Fibroblast of mammary gland (primary cell): ENCODE results near the gene ITPKB.
"Not testable (repeated sequence)": the region's sequence is repeated elsewhere in the genome, so short reads cannot be mapped to it uniquely, and the experiment has no call there.

Experiments
- DNase-seq: peaks from one replicate; pipeline ENCODE4 v3.0.0-alpha.2; 2010; ENCODE audit warnings: low read depth
- H3K4me3 ChIP-seq: 2 replicates; pipeline ENCODE4 v1.5.1; 2011; ENCODE audit warnings: low read depth, mild to moderate bottlenecking, low read length, moderate library complexity; ENCODE audit not compliant: control insufficient read depth
- TF ChIP-seq, protein P1 (sequence below): conservative IDR thresholded peaks from 2 replicates; pipeline ENCODE4 v1.5.1; 2011; ENCODE audit warnings: low read depth, low read length, inconsistent platforms; ENCODE audit not compliant: control insufficient read depth, insufficient read depth

ITPKB gene

DNA sequence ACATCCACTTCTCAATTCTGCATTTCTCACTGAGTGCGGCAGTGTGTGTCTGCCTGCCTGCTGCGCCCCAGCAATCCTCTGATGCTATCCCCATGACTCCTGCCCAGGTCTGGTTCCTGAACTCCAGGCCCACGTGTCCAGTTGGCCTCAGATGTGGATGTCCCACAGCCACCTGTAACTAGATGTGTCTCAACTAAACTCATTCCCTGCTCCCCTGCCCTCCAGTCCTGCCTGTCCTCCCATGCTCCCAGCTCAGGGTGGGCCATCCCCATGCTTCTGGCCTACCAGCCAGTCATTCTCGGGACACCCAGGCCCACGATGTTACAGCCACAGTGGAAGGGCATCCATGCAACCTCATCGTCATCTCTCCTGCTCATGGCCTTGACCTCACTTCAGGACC is 113.8 kb downstream of the ITPKB start:
- no peak overlapping the region for H3K4me3 ChIP-seq
- DNase-seq: no peak
- TF ChIP-seq, protein P1, sequence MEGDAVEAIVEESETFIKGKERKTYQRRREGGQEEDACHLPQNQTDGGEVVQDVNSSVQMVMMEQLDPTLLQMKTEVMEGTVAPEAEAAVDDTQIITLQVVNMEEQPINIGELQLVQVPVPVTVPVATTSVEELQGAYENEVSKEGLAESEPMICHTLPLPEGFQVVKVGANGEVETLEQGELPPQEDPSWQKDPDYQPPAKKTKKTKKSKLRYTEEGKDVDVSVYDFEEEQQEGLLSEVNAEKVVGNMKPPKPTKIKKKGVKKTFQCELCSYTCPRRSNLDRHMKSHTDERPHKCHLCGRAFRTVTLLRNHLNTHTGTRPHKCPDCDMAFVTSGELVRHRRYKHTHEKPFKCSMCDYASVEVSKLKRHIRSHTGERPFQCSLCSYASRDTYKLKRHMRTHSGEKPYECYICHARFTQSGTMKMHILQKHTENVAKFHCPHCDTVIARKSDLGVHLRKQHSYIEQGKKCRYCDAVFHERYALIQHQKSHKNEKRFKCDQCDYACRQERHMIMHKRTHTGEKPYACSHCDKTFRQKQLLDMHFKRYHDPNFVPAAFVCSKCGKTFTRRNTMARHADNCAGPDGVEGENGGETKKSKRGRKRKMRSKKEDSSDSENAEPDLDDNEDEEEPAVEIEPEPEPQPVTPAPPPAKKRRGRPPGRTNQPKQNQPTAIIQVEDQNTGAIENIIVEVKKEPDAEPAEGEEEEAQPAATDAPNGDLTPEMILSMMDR: no peak

DNA sequence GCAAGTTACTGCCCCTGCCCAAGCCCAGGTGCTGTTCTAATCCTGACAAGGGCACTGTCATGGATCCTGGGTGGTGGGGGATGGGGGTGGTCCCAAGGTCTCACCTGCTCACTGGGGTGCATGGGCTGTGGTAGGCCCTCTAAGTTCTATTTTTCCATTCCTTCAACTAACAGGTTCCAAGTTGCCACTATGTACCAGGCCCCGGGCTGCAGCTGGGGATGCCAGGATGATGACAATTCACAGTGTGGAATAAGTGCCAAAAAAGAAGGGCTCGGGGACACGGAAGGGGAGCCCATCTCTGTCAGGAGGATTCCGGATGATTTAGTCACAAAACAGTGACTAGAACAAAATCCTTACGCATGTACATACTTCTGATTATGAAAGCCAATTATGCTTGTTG is 114.6 kb downstream of the ITPKB start:
- TF ChIP-seq, protein P1: no peak
- H3K4me3 ChIP-seq: no peak overlapping the region
- peak; percentile 38 for DNase-seq

GRCh38 chr1:226622012-226622411 is 117.1 kb downstream of the ITPKB start:
- no peak overlapping the region for H3K4me3 ChIP-seq
- DNase-seq: no peak
- TF ChIP-seq, protein P1: no peak

DNA sequence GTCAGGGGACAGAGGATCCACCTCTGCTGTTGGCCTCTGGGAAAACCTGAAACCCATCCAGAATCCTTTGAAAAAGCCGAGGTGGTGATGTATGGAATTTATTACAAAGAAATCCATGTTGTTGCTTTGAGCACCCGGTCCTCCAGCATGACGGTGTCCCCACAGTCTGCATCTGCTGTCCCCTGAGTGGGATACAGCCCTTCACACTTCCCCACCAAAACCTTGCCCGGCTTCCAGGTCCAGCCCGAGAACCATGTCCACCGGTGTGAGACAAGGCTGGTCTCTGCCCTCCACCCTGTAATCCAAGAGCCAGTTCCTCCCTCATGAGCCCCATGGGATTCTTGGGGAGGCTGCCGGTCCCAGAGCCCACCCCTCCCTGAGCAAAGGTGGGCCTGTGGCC is 120.1 kb downstream of the ITPKB start:
- H3K4me3 ChIP-seq: no peak overlapping the region
- DNase-seq: no peak
- TF ChIP-seq, protein P1: no peak

GRCh38 chr1:226618380-226618779 is 120.7 kb downstream of the ITPKB start:
- DNase-seq: no peak
- no peak overlapping the region for H3K4me3 ChIP-seq
- TF ChIP-seq, protein P1: no peak

GRCh38 chr1:226617719-226618118 is 121.4 kb downstream of the ITPKB start:
- not testable (repeated sequence) for DNase-seq, H3K4me3 ChIP-seq

DNA sequence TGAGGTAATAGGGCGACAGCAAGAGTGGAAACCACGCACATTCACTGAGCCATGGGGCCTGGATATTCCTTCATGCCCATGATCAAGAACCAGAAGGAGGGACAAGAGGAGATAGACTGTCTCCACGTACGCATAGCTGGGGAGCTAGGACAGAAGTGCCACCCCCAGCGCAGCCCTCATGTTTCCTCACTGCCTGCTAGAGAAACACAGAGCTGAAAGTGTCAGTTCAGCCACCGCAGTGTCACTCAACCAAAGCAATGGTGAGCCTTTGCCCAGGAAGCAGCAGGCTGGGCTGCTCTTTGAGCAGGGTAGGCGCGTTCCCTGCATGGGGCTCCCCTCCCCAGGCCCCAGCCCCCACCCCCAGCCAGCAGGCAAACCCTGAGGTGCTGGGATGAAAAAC is 122.0 kb downstream of the ITPKB start:
- H3K4me3 ChIP-seq: no peak overlapping the region
- TF ChIP-seq, protein P1: no peak
- DNase-seq: no peak
